Subcutaneous adipose tissue (tissue), 4 donors: Measurements from ENCODE around the gene C2CD4A. TPM values are rescaled to one million over a fixed set of nuclear protein-coding genes. Genes with fewer than 3 reads are reported as not detected.

Experiments used
- total RNA-seq, 4 donors: library from RNA; depleted of rRNA; stranded (reverse); fragments of >200 nt; gene quantifications; one replicate each; pipeline ENCODE4 v1.1.0, GENCODE V29; 2016
- TF ChIP-seq, protein P1 (sequence below): fragments of 450-650 bp; IDR thresholded peaks from one replicate; pipeline ENCODE4 v1.5.1; 2016; ENCODE audit warnings: low read depth, mild to moderate bottlenecking, control low read depth, antibody characterized with exemption, moderate library complexity

C2CD4A gene
- total RNA-seq, 4 donors from 2014 or later, result not detected

DNA sequence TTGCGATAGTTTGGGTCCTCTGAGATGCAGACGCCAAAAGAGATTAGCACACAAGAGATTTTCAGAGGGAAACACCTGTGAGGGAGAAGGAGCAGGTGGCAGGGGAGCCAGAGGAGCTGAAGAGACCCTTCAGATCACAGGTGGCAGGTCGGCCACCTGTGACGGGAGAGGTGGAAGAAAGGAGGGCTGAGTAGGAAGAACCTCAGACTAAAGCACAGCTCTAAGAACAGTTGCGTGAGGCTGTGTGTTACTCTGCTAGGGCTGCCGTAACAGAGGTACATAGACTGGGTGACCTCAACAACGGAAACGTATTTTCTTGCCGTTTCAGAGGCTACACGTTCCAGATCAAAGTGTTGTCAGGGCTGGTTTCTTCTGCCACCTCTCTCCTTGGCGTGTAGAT is 38.5 kb downstream of the C2CD4A start:
- TF ChIP-seq, protein P1, sequence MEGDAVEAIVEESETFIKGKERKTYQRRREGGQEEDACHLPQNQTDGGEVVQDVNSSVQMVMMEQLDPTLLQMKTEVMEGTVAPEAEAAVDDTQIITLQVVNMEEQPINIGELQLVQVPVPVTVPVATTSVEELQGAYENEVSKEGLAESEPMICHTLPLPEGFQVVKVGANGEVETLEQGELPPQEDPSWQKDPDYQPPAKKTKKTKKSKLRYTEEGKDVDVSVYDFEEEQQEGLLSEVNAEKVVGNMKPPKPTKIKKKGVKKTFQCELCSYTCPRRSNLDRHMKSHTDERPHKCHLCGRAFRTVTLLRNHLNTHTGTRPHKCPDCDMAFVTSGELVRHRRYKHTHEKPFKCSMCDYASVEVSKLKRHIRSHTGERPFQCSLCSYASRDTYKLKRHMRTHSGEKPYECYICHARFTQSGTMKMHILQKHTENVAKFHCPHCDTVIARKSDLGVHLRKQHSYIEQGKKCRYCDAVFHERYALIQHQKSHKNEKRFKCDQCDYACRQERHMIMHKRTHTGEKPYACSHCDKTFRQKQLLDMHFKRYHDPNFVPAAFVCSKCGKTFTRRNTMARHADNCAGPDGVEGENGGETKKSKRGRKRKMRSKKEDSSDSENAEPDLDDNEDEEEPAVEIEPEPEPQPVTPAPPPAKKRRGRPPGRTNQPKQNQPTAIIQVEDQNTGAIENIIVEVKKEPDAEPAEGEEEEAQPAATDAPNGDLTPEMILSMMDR, result no peak

DNA sequence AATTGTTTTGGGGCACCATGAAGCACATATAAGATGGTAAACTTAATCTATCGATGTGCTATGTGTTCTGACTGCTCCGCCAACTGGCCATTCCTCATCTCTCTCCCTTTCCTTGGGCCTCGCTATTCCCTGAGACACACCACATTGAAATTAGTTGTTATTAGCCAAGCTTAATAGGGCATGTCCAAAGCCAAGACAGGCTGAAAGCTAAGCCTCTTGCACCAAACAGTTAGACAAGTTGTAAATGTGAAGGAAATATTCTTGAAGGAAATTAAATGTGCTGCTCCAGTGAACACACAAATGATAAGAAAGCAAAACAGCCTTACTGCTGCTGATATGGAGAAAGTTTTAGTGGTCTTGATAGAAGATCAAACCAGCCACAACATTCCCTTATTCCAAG is 39.3 kb downstream of the C2CD4A start:
- TF ChIP-seq, protein P1, result no peak

DNA sequence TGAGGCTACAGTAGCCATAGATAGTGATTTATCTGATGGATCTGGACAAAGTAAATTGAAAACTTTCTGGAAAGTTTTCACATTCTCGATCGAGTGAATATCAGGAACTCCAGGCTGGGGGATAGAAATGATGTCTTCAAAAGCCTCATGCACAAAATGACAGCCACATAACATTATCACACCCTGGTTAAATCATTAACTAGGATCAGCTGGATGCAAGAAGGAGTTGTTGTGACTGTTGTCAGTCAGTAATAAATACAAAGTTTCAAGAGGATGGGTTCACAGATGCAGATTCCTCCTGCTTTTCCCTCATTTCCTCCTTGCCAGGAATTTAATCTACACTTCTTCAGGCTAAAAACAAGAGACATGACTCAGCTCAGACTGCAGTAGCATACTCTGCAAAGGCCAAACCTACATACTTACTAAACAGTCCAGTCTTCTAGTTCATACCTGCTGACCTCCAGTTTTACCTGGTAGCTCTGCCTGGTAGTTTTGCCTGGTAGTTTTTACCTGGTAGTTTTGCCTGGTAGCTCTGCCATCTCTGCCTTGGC is 40.9 kb downstream of the C2CD4A start:
- TF ChIP-seq, protein P1, result no peak

DNA sequence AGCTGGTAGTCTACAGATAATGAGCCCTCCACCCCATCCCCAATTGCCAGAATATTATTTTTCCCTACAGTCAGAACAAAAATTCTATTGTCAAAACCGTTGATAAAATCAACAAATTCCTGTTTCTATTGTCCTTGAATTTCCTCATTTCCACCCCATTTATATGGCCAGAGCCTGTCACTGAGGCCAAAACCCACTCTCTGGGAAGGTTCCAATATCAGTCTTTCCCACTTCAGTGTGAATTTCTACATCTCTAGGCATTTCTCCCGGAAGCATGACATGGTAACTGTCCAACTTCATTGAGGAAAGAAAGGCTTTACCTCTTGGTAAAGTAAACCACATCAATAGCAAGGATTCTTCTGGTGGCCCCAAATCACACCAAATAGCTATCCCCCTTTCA is 41.6 kb downstream of the C2CD4A start:
- TF ChIP-seq, protein P1, result no peak

DNA sequence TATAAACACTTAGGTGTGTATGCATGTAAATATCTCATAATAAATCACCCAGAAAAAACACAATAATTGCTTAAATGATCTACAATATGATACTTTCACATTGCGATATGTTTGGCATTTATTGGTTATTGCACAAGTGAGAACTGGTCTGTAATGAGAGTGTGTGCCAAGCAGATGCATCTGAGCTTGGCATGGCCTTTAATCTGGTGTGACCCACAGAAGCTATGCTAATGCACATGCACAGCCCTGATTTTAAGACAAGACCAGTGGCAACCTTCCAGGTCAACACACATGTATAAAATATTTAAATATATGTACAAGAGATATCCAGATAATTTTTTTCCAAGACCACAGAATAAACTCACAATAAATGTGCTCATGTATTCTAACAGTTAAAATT is 42.7 kb downstream of the C2CD4A start:
- TF ChIP-seq, protein P1, result no peak

DNA sequence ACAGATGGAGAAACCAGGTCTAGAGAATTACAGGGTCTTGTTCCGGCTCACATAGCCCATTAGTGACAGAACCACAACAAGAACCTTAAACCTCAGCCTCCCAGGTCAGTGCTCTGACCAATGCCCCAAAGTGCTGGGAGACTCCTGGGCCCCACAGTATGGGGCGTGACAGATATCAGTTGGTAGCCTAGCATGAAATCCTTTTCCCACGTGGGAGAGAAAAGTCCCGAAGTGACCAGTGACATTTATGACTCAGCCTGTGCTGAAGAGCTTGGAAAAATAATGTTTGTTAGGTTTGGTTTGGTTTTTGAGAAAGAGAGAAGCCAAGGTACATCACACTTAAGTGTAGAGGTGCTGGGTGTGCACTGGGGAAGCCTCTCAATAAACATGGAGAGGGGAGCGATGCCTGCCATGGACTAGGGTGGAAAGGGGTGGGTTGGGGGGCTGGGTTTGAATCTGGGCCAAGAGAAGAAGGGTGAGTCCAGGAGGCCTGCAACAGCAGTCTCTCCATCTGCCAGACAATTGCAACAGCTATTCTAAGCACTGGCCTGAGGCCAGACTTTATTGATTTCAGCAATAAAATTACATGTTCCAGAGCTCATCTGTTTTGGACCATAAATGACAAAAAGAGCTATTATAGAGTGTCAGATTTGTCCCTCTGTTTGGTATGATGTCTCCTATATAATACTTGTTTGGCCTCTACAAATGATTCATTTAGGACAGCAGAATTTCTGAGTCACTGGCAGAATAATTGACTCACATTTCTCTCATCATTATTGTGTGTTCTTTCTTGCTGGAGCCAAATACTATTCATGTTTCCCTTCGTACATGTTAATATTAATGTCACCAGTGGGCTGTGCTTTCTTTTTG is 43.4 kb downstream of the C2CD4A start:
- TF ChIP-seq, protein P1, result no peak

DNA sequence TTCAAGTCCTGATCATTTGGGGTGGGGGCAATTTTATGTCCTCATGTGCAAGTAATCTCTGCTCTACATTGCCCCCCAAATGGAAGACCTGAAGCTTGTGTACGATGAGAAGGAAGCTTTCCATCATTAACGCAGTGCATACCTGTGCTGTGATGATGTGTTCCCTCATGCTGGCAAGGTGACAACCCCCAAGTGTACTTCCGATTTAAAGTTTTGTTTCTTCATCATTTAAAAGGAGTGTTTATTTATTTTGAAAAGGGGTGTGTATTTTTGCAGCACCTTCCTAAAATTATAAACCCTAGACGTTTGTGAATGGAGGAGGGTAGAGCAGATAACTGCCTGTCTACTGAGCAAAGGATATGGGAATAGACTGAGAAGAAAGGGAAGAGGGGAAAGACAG is 45.3 kb downstream of the C2CD4A start:
- TF ChIP-seq, protein P1, result no peak
